ENCODE measurements around the gene RAB40C. TPM values are rescaled to one million over a fixed set of nuclear protein-coding genes. Genes with fewer than 3 reads are reported as not detected.

The RAB40C gene
- total and polyA plus RNA-seq, 9 of the 15 experiments (the other 6 are each of a cell fraction or from before 2014, with no cell fraction given) = 0.17 to 23.4 (median 8.7) TPM

DNA sequence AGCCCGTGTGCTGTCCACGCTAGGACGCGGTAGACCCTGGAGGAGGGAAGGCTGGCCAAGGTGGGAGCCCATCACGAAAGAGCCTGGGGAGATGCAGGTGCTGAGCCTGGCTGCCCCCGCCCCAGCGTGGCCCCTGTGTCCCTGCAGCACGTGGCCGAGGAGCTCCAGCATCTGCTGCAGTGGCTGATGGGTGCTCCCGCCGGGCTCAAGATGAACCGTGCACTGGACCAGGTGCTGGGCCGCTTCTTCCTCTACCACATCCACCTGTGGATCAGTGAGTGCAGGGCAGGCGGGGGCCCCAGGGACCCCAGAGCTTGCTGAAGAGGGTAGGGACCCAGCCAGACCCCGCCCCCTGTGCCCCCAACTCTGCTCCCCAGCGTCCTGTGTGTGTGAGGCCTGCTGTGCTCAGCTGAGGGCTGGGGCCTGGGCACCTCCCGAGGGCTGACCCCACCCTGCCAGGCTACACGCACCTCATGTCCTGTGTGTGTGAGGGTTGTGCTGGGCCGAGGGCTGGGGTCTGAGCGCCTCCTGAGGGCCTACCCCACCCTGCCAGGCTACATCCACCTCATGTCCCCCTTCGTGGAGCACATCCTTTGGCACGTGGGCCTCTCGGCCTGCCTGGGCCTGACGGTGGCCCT is 11.5 kb upstream of the RAB40C start:
- Histone ChIP-seq H3K4me3 (no peak overlapping the region), H3K36me3 (ENCODE audit: control insufficient read depth, insufficient read depth, low read length) (peaks cover 26% of the 10 kb centered on the region; the same call in 2 of the 3 replicates), H3K9me3 (replicated peaks; ENCODE audit: control insufficient read depth, insufficient read depth, low read depth, low read length) (no peaks in the 10 kb centered on the region), H3K79me2 (ENCODE audit: control insufficient read depth, insufficient read depth, low read length) (no peaks in the 10 kb centered on the region), H3K4me1 (replicated peaks in 1 of 2; ENCODE audit: control insufficient read depth in 2 of 2, insufficient read depth in 2 of 2, low read length in 2 of 2) (peaks cover 0 to 87% of the 10 kb centered on the region in 2 experiments; a peak in 4 of 5 replicates), H3K9me1 (ENCODE audit: control insufficient read depth, insufficient read depth, low read length) (peaks cover 3% of the 10 kb centered on the region), H2AFZ (ENCODE audit: low read depth, low read length) (no peak overlapping the region), H3K27me3 (ENCODE audit: control insufficient read depth in 2 of 2, insufficient read depth in 2 of 2, low read length in 2 of 2) (no peaks in the 10 kb centered on the region), H3K4me2 (ENCODE audit: insufficient read depth, low read length) (no peak overlapping the region), H3K9ac (ENCODE audit: insufficient read depth in 1 of 2, low read depth in 2 of 2, low read length in 2 of 2) (peak overlapping the region in 1 of 2 experiments; percentile 48; a peak in 1 of 4 replicates), H4K20me1 (replicated peaks; ENCODE audit: control insufficient read depth, insufficient read depth, low read length) (peaks cover 13% of the 10 kb centered on the region), H3K27ac (ENCODE audit: extremely low read depth, low read depth, low read length) (no peak overlapping the region)
- no peak for ATAC-seq
- BruUV-seq (replicated peaks) = no TSS peak
- TF ChIP-seq THAP12 (CRISPR knock-in tag; IDR thresholded peaks at IDR 0.05) (no peak), POLR2G (IDR thresholded peaks at IDR 0.05; ENCODE audit: low read depth, low read length) (peak; percentile 31), TFAM (CRISPR knock-in tag; conservative IDR thresholded peaks at IDR 0.05) (no peak), RFX7 (CRISPR knock-in tag; IDR thresholded peaks at IDR 0.05) (no peak), RBFOX2 (IDR thresholded peaks at IDR 0.05; ENCODE audit: low read depth, low read length) (peak; percentile 48; the same call in 1 of the 2 replicates)
- ChIA-PET POLR2A (interaction anchor here (0.6 to 2.1 kb wide), 5 partner anchors 7 to 103 kb away, joined by 3 to 6 read pairs (median 5); partner anchors contain the start of gene STUB1), CTCF (ENCODE audit: low intra/inter-chr PET ratio) (interaction anchor here (1.2 kb wide), 1 partner anchor 82 kb away, joined by 8 read pairs; no protein-coding TSS in a partner anchor)
- no peak for DNase-seq (ENCODE audit: extremely low read depth in 1 of 4, low spot score in 3 of 4)
- 85% methylated on average over 12 of the region's 24 CpGs for WGBS (ENCODE audit: insufficient coverage, low coverage, missing lambda C conversion rate)
- intact Hi-C loops (cut with micrococcal nuclease) = loop anchor here (5.0 kb wide), 1 partner anchor 89 kb away; the partner anchor contains the start of gene RHOT2
- FAIRE-seq = no peak
- in situ Hi-C loops (cut with MboI) = loop anchor here (5.0 kb wide), 1 partner anchor 89 kb away; the partner anchor contains the start of gene RHOT2
